HCT116 (cell line): ENCODE data around the gene KRT73. TPM values are rescaled to one million over a fixed set of nuclear protein-coding genes. Genes with fewer than 3 reads are reported as not detected.

Experiments used
- ATAC-seq: fragments of 200-7000 bp; cut with Tn5 transposase; 2 replicates; pipeline ENCODE4 v1.9.1; 2020; ENCODE audit warnings: mild to moderate bottlenecking, moderate library complexity
- BruUV-seq: library from RNA; stranded (reverse); fragments of 400-500 nt; replicated peaks from 2 replicates; lab custom pipeline; 2021; lab: Mats Ljungman, UMichigan
- CTCF ChIA-PET: fragments of 300-600 bp; sonication (Branson Sonifier 250); formaldehyde crosslinking; loops from one replicate; lab custom pipeline; 2021; ENCODE audit warnings: antibody characterized with exemption; lab: Charles Lee
- POLR2A ChIA-PET: fragments of 300-600, 350-600 bp; sonication (Branson Sonifier 250); formaldehyde crosslinking; loops from one replicate; lab custom pipeline; 2021; ENCODE audit warnings: antibody characterized with exemption; lab: Charles Lee
- RAD21 ChIA-PET, 2 experiments: fragments of 300-600 bp; sonication (Branson Sonifier 250); formaldehyde crosslinking; loops; one replicate each; lab custom pipeline; 2023; ENCODE audit warnings: low total read pairs in 2 of 2; ENCODE audit not compliant: uncharacterized antibody in 2 of 2, unreplicated experiment in 2 of 2, low non-redundant PET in 1 of 2; lab: Charles Lee
- DNase-seq: peaks from one replicate; pipeline ENCODE4 v3.0.0-alpha.2; 2010; ENCODE audit warnings: low read depth, low spot score
- H2AFZ ChIP-seq: fragments of 200-600 bp; shearing (Covaris generic), sonication (generic); 2 replicates; pipeline ENCODE4 v1.6.1; 2017; ENCODE audit warnings: low read depth, mixed run types, mixed read lengths, antibody characterized with exemption, low read length; ENCODE audit not compliant: poor library complexity, severe bottlenecking
- H3K27ac ChIP-seq: 2 replicates; pipeline ENCODE4 v1.5.1; 2012; ENCODE audit warnings: low read depth, low read length
- H3K27me3 ChIP-seq: fragments of 200-600 bp; sonication (generic); 2 replicates; pipeline ENCODE4 v1.6.1; 2016; ENCODE audit warnings: mixed run types, low read length, mixed read lengths; ENCODE audit not compliant: insufficient read depth
- H3K36me3 ChIP-seq, 2 experiments: fragments of 200-500 bp in 1 of 2; fragments of 200-600 bp in 1 of 2; sonication (Bioruptor generic) in 1 of 2; sonication (generic) in 1 of 2; 2 replicates each; pipeline versions ENCODE4 v1.5.1 to v1.6.1; 2014 to 2016; ENCODE audit warnings: low read length in 2 of 2, inconsistent platforms in 1 of 2, mixed read lengths in 1 of 2, mixed run types in 1 of 2; ENCODE audit not compliant: insufficient read depth in 2 of 2, control insufficient read depth in 1 of 2
- H3K4me1 ChIP-seq, 2 experiments: fragments of 200-600 bp in 1 of 2; sonication (generic) in 1 of 2; 2 replicates each; pipeline versions ENCODE4 v1.5.1 to v1.6.1; 2012 to 2017; ENCODE audit warnings: low read length in 2 of 2, inconsistent platforms in 1 of 2, mild to moderate bottlenecking in 1 of 2, mixed read lengths in 1 of 2, mixed run types in 1 of 2, moderate library complexity in 1 of 2; ENCODE audit not compliant: insufficient read depth in 2 of 2, control insufficient read depth in 1 of 2
- H3K4me2 ChIP-seq: fragments of 200-600 bp; sonication (generic); 2 replicates; pipeline ENCODE4 v1.6.1; 2017; ENCODE audit warnings: mixed run types, low read length, mixed read lengths
- H3K4me3 ChIP-seq, 2 experiments: fragments of 200-600 bp in 1 of 2; sonication (generic) in 1 of 2; replicated peaks in 1 of 2; 2 replicates each; pipeline ENCODE4 v1.5.1; 2011 to 2016; ENCODE audit warnings: low read length in 2 of 2, control low read depth in 1 of 2, low read depth in 1 of 2, mild to moderate bottlenecking in 1 of 2, mixed read lengths in 1 of 2, mixed run types in 1 of 2
- H3K79me2 ChIP-seq: fragments of 200-600 bp; sonication (generic); 2 replicates; pipeline ENCODE4 v1.6.1; 2017; ENCODE audit warnings: mild to moderate bottlenecking, mixed run types, low read length, moderate library complexity, mixed read lengths; ENCODE audit not compliant: insufficient read depth
- H3K9ac ChIP-seq: fragments of 200-600 bp; sonication (generic); 2 replicates; pipeline ENCODE4 v1.6.1; 2016; ENCODE audit warnings: low read length, mixed read lengths
- H3K9me2 ChIP-seq: fragments of 200-600 bp; sonication (generic), shearing (Covaris generic); 2 replicates; pipeline ENCODE4 v1.6.1; 2017; ENCODE audit warnings: mixed run types, mild to moderate bottlenecking, moderate library complexity; ENCODE audit not compliant: insufficient read depth
- H3K9me3 ChIP-seq, 2 experiments: fragments of 200-500 bp in 1 of 2; fragments of 200-600 bp in 1 of 2; sonication (Bioruptor generic) in 1 of 2; sonication (generic) in 1 of 2; 2 replicates each; pipeline ENCODE4 v1.6.1; 2014 to 2017; ENCODE audit warnings: low read length in 2 of 2, mixed read lengths in 2 of 2, inconsistent platforms in 1 of 2, low read depth in 1 of 2, mild to moderate bottlenecking in 1 of 2, mixed run types in 1 of 2, moderate library complexity in 1 of 2; ENCODE audit not compliant: control insufficient read depth in 1 of 2, insufficient read depth in 1 of 2
- H4K20me1 ChIP-seq: fragments of 200-600 bp; sonication (generic), shearing (Covaris generic); 2 replicates; pipeline ENCODE4 v1.6.1; 2017; ENCODE audit warnings: mixed run types, mild to moderate bottlenecking, moderate library complexity; ENCODE audit not compliant: insufficient read depth
- CBX3 ChIP-seq: IDR thresholded peaks from 2 replicates; pipeline ENCODE4 v1.6.1; 2012; ENCODE audit warnings: low read depth
- CTCF ChIP-seq, 3 experiments: fragments of 200-600 bp in 1 of 3; sonication (generic) in 1 of 3; IDR thresholded peaks in 2 of 3; conservative IDR thresholded peaks in 1 of 3; 2 replicates each; pipeline ENCODE4 v1.5.1; 2012 to 2017; ENCODE audit warnings: low read depth in 2 of 3, low read length in 2 of 3, antibody characterized with exemption in 1 of 3, borderline replicate concordance in 1 of 3, control low read depth in 1 of 3, mild to moderate bottlenecking in 1 of 3, mixed read lengths in 1 of 3, mixed run types in 1 of 3, moderate library complexity in 1 of 3; ENCODE audit not compliant: insufficient read depth in 1 of 3
- EGR1 ChIP-seq: IDR thresholded peaks from 2 replicates; pipeline ENCODE4 v1.6.1; 2012; ENCODE audit warnings: low read depth
- ELF1 ChIP-seq: IDR thresholded peaks from 2 replicates; pipeline ENCODE4 v1.6.1; 2012; ENCODE audit warnings: low read depth, borderline replicate concordance
- EZH2 ChIP-seq: fragments of 200-600 bp; sonication (generic); IDR thresholded peaks from 2 replicates; pipeline ENCODE4 v1.6.1; 2017; ENCODE audit warnings: antibody characterized with exemption, mixed run types
- EZH2phosphoT487 ChIP-seq: fragments of 200-600 bp; IDR thresholded peaks from 2 replicates; pipeline ENCODE4 v1.6.1; 2018; ENCODE audit warnings: antibody characterized with exemption, borderline replicate concordance
- JUND ChIP-seq: IDR thresholded peaks from 2 replicates; pipeline ENCODE4 v1.6.1; 2012
- POLR2A ChIP-seq: IDR thresholded peaks from 2 replicates; pipeline ENCODE4 v1.7.0; 2011; ENCODE audit warnings: borderline replicate concordance; ENCODE audit not compliant: insufficient read depth, insufficient read length; ENCODE audit errors: extremely low read depth
- POLR2AphosphoS5 ChIP-seq: IDR thresholded peaks from 2 replicates; pipeline ENCODE4 v1.6.1; 2011; ENCODE audit warnings: mild to moderate bottlenecking, low read depth, low read length, moderate library complexity
- RAD21 ChIP-seq: IDR thresholded peaks from 2 replicates; pipeline ENCODE4 v1.6.1; 2012; ENCODE audit warnings: low read depth, mild to moderate bottlenecking
- SIN3A ChIP-seq: IDR thresholded peaks from 2 replicates; pipeline ENCODE4 v1.6.1; 2012; ENCODE audit warnings: low read depth
- SP1 ChIP-seq: IDR thresholded peaks from 2 replicates; pipeline ENCODE4 v1.6.1; 2012; ENCODE audit warnings: low read depth
- SRF ChIP-seq: IDR thresholded peaks from 2 replicates; pipeline ENCODE4 v1.6.1; 2012; ENCODE audit warnings: low read depth
- YY1 ChIP-seq: IDR thresholded peaks from 2 replicates; pipeline ENCODE4 v1.6.1; 2011; ENCODE audit warnings: low read length, low read depth, moderate library complexity, mild to moderate bottlenecking; ENCODE audit not compliant: insufficient replicate concordance; ENCODE audit errors: extremely low read depth
- ZFX ChIP-seq: fragments of 450-650 bp; IDR thresholded peaks from 2 replicates; pipeline ENCODE4 v1.6.1; 2017
- ZNF274 ChIP-seq: fragments of 200-500 bp; sonication (Bioruptor generic); IDR thresholded peaks from 2 replicates; pipeline ENCODE4 v1.6.1; 2014; ENCODE audit warnings: mild to moderate bottlenecking, low read depth, low read length, inconsistent platforms
- intact Hi-C: fragments of 100-400 bp; cut with micrococcal nuclease; formaldehyde crosslinking; loops from 2 replicates; pipeline ENCODE4 v1.10.0; 2022
- total RNA-seq: library from RNA; stranded (reverse); gene quantifications from one replicate; pipeline ENCODE4 v1.2.1, GENCODE V29; 2021; ENCODE audit not compliant: unreplicated experiment
- TF ChIP-seq, protein P1 (sequence below): IDR thresholded peaks from 2 replicates; pipeline ENCODE4 v1.6.1; 2012; ENCODE audit warnings: low read depth
- TF ChIP-seq, protein P2 (sequence below): IDR thresholded peaks from 2 replicates; pipeline ENCODE4 v1.6.1; 2012
- TF ChIP-seq, protein P3 (sequence below): IDR thresholded peaks from 2 replicates; pipeline ENCODE4 v1.6.1; 2011; ENCODE audit warnings: mild to moderate bottlenecking, low read length, moderate library complexity; ENCODE audit not compliant: insufficient replicate concordance; ENCODE audit errors: extremely low read depth

The KRT73 gene
- total RNA-seq, 1 experiment from 2014 or later = not detected

DNA sequence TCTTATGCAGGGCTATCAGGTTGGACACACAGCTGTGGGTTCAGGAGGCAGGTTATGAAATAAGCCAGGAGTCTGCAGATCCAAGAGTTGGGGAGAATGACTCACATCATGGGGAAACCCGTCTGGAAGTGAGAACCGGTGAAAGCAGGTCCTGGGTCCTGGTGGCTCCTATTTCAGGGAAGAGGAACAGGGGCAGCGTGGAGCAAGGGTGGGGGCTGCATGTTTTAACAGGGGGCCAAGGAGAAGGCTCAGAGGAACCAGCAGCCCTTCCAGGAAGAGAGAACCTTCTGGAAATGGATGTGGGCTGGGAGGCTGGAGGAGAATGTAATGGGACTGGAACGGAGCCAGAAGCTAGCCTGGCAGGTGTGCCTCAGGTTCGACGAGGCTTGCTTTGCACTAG lies 36.9 kb downstream of the KRT73 start:
- ChIA-PET CTCF (interaction anchor here (2.5 to 4.6 kb wide), 4 partner anchors 186 to 298 kb away, joined by 16 to 29 read pairs (median 22); no protein-coding TSS in a partner anchor), RAD21 (interaction anchor here (0.8 to 2.5 kb wide), 4 partner anchors 8 to 298 kb away, joined by 3 to 7 read pairs (median 4); partner anchors contain the start of gene KRT74 (in 1 of the 2)), POLR2A (no interaction called here)
- no peak overlapping the region for H3K4me2 ChIP-seq
- DNase-seq (no peak), ATAC-seq (no peak)
- BruUV-seq = no TSS peak
- no peaks in the 10 kb centered on the region for H3K36me3 ChIP-seq
- no peaks in the 10 kb centered on the region for H3K27me3 ChIP-seq
- no peaks in the 10 kb centered on the region for H4K20me1 ChIP-seq
- H3K4me3 ChIP-seq = no peak overlapping the region
- H3K79me2 ChIP-seq = no peaks in the 10 kb centered on the region
- no peaks in the 10 kb centered on the region for H3K9me3 ChIP-seq
- intact Hi-C loops = loop anchor here (5.0 kb wide), 2 partner anchors 189 to 424 kb away; no protein-coding TSS in a partner anchor
- peaks cover 0 to 40% of the 10 kb centered on the region in 2 experiments; a peak in 3 of 4 replicates for H3K4me1 ChIP-seq
- TF ChIP-seq JUND (no peak), ZFX (no peak), ELF1 (no peak), CBX3 (no peak), SIN3A (no peak), CTCF (IDR thresholded peaks at IDR 0.05 in 2 of 3, conservative IDR thresholded peaks at IDR 0.05 in 1 of 3; ENCODE audit: borderline replicate concordance in 1 of 3, insufficient read depth in 1 of 3, low read depth in 2 of 3, low read length in 2 of 3) (no peak), RAD21 (no peak), POLR2AphosphoS5 (no peak), SP1 (no peak), POLR2A (no peak), SRF (no peak), YY1 (no peak), EZH2phosphoT487 (no peak), EGR1 (no peak), EZH2 (no peak), ZNF274 (no peak)
- TF ChIP-seq, protein P1, sequence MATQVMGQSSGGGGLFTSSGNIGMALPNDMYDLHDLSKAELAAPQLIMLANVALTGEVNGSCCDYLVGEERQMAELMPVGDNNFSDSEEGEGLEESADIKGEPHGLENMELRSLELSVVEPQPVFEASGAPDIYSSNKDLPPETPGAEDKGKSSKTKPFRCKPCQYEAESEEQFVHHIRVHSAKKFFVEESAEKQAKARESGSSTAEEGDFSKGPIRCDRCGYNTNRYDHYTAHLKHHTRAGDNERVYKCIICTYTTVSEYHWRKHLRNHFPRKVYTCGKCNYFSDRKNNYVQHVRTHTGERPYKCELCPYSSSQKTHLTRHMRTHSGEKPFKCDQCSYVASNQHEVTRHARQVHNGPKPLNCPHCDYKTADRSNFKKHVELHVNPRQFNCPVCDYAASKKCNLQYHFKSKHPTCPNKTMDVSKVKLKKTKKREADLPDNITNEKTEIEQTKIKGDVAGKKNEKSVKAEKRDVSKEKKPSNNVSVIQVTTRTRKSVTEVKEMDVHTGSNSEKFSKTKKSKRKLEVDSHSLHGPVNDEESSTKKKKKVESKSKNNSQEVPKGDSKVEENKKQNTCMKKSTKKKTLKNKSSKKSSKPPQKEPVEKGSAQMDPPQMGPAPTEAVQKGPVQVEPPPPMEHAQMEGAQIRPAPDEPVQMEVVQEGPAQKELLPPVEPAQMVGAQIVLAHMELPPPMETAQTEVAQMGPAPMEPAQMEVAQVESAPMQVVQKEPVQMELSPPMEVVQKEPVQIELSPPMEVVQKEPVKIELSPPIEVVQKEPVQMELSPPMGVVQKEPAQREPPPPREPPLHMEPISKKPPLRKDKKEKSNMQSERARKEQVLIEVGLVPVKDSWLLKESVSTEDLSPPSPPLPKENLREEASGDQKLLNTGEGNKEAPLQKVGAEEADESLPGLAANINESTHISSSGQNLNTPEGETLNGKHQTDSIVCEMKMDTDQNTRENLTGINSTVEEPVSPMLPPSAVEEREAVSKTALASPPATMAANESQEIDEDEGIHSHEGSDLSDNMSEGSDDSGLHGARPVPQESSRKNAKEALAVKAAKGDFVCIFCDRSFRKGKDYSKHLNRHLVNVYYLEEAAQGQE = no peak
- TF ChIP-seq, protein P2, sequence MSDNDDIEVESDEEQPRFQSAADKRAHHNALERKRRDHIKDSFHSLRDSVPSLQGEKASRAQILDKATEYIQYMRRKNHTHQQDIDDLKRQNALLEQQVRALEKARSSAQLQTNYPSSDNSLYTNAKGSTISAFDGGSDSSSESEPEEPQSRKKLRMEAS = no peak
- TF ChIP-seq, protein P3, sequence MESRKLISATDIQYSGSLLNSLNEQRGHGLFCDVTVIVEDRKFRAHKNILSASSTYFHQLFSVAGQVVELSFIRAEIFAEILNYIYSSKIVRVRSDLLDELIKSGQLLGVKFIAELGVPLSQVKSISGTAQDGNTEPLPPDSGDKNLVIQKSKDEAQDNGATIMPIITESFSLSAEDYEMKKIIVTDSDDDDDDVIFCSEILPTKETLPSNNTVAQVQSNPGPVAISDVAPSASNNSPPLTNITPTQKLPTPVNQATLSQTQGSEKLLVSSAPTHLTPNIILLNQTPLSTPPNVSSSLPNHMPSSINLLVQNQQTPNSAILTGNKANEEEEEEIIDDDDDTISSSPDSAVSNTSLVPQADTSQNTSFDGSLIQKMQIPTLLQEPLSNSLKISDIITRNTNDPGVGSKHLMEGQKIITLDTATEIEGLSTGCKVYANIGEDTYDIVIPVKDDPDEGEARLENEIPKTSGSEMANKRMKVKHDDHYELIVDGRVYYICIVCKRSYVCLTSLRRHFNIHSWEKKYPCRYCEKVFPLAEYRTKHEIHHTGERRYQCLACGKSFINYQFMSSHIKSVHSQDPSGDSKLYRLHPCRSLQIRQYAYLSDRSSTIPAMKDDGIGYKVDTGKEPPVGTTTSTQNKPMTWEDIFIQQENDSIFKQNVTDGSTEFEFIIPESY = no peak
- no peak overlapping the region for H3K27ac ChIP-seq
- no peak overlapping the region for H3K9ac ChIP-seq
- H2AFZ ChIP-seq = no peak overlapping the region
- no peaks in the 10 kb centered on the region for H3K9me2 ChIP-seq
